Fibroblast of skin of abdomen (primary cell): ENCODE results near the gene CCL8. TPM values are rescaled to one million over a fixed set of nuclear protein-coding genes. Genes with fewer than 3 reads are reported as not detected.
A peak's percentile ranks its signal among the peaks of the same experiment; 100 is the strongest.

Experiments used
- DNase-seq: peaks from one replicate; pipeline ENCODE4 v3.0.0-alpha.2; 2013
- polyA plus RNA-seq, 2 experiments: library from polyadenylated mRNA; unstranded; fragments of 120-200 nt; gene quantifications; one replicate each; pipeline ENCODE4 v1.2.1, GENCODE V29; 2013; ENCODE audit not compliant: insufficient read length in 2 of 2

CCL8 gene
- polyA plus RNA-seq (2013, experiment 1 of 2; ENCODE audit: insufficient read length) = not detected
- polyA plus RNA-seq (2013, experiment 2 of 2; ENCODE audit: insufficient read length) = not detected

GRCh38 chr17:34319039-34319483, at the start of gene CCL8:
Gene CCL8, plus strand, starts transcription at chr17:34319435. Its CDS starts 67 bp downstream, at chr17:34319502.
- no peak for DNase-seq

GRCh38 chr17:34269969-34270368, 49.3 kb upstream of the CCL8 start, which contains the start of gene CCL7:
Gene CCL7, plus strand, starts transcription at chr17:34270221. Its CDS starts 70 bp downstream, at chr17:34270291.
- peak; percentile 68 for DNase-seq

- DNase-seq = peak; percentile 96
Measured at GRCh38 chr17:34275881-34276280, 43.4 kb upstream of the CCL8 start.

GRCh38 chr17:34276826-34277225, 42.4 kb upstream of the CCL8 start:
- no peak for DNase-seq

GRCh38 chr17:34283571-34283970, 35.7 kb upstream of the CCL8 start:
- DNase-seq = peak; percentile 33

GRCh38 chr17:34285286-34285792, 33.9 kb upstream of the CCL8 start, which contains the start of gene CCL11:
Gene CCL11, plus strand, starts transcription at chr17:34285742. Its CDS starts 67 bp downstream, at chr17:34285809.
- peak; percentile 38 for DNase-seq

- no peak for DNase-seq
Measured at GRCh38 chr17:34287875-34288274, 31.4 kb upstream of the CCL8 start.

GRCh38 chr17:34290586-34290985, 28.6 kb upstream of the CCL8 start:
- no peak for DNase-seq

GRCh38 chr17:34291721-34292348, 27.4 kb upstream of the CCL8 start:
- no peak for DNase-seq

GRCh38 chr17:34299027-34299426, 20.2 kb upstream of the CCL8 start:
- DNase-seq = no peak

- DNase-seq = peak; percentile 80
Measured at GRCh38 chr17:34299956-34300577, 19.2 kb upstream of the CCL8 start.

GRCh38 chr17:34300652-34301370, 18.4 kb upstream of the CCL8 start:
- DNase-seq = peak; percentile 86

- peak; percentile 58 for DNase-seq
Measured at GRCh38 chr17:34301986-34302385, 17.2 kb upstream of the CCL8 start.

GRCh38 chr17:34302636-34303035, 16.6 kb upstream of the CCL8 start:
- DNase-seq = no peak

GRCh38 chr17:34303606-34304005, 15.6 kb upstream of the CCL8 start:
- no peak for DNase-seq

GRCh38 chr17:34305061-34305460, 14.2 kb upstream of the CCL8 start:
- DNase-seq = no peak

- no peak for DNase-seq
Measured at GRCh38 chr17:34305606-34306005, 13.6 kb upstream of the CCL8 start.

- peak; percentile 74 for DNase-seq
Measured at GRCh38 chr17:34306466-34306865, 12.8 kb upstream of the CCL8 start.

GRCh38 chr17:34307110-34307509, 12.1 kb upstream of the CCL8 start:
- DNase-seq = peak; percentile 37

- no peak for DNase-seq
Measured at GRCh38 chr17:34308371-34308770, 10.9 kb upstream of the CCL8 start.

GRCh38 chr17:34311291-34311690, 7.9 kb upstream of the CCL8 start:
- DNase-seq = no peak

GRCh38 chr17:34312080-34312479, 7.2 kb upstream of the CCL8 start:
- DNase-seq = peak; percentile 81

- peak; percentile 54 for DNase-seq
Measured at GRCh38 chr17:34313164-34313563, 6.1 kb upstream of the CCL8 start.
